Endometrial microvascular endothelial cells (primary cell): ENCODE data around the gene ANKRD30B. TPM values are rescaled to one million over a fixed set of nuclear protein-coding genes. Genes with fewer than 3 reads are reported as not detected.
"Not testable (repeated sequence)": the region's sequence is repeated elsewhere in the genome, so short reads cannot be mapped to it uniquely, and the experiment has no call there.

Experiments used
- in situ Hi-C: cut with HindIII; loops from 2 replicates; pipeline ENCODE4 v1.10.0; 2017; ENCODE audit warnings: low sequenced_read_pairs, low pct_unique_long_range_greater_than_20kb; ENCODE audit errors: inconsistent ontology term
- total RNA-seq: library from RNA; depleted of rRNA; stranded (reverse); fragments of >200 nt; gene quantifications from one replicate; pipeline ENCODE4 v1.2.3, GENCODE V29; 2015; ENCODE audit errors: inconsistent ontology term

The ANKRD30B gene
- total RNA-seq, 1 donor from 2014 or later = not detected

- in situ Hi-C loops = not testable (repeated sequence)
Observed at GRCh38 chr18:14851533-14851932, 103.6 kb downstream of the ANKRD30B start.

- in situ Hi-C loops = not testable (repeated sequence)
Observed at GRCh38 chr18:14855634-14856033, 107.7 kb downstream of the ANKRD30B start.

- in situ Hi-C loops = not testable (repeated sequence)
Observed at GRCh38 chr18:14856256-14856655, 108.3 kb downstream of the ANKRD30B start.

GRCh38 chr18:14858514-14858913 lies 110.5 kb downstream of the ANKRD30B start:
- in situ Hi-C loops = not testable (repeated sequence)

- in situ Hi-C loops = not testable (repeated sequence)
Observed at GRCh38 chr18:14859995-14860394, 112.0 kb downstream of the ANKRD30B start.

- in situ Hi-C loops = not testable (repeated sequence)
Observed at GRCh38 chr18:14866426-14866825, 118.5 kb downstream of the ANKRD30B start.

GRCh38 chr18:14867988-14868387 lies 120.0 kb downstream of the ANKRD30B start:
- in situ Hi-C loops = not testable (repeated sequence)

- in situ Hi-C loops = not testable (repeated sequence)
Observed at GRCh38 chr18:14868825-14869224, 120.9 kb downstream of the ANKRD30B start.

GRCh38 chr18:14878826-14879225 lies 130.9 kb downstream of the ANKRD30B start:
- in situ Hi-C loops = not testable (repeated sequence)

- in situ Hi-C loops = no loop called here
Observed at GRCh38 chr18:14900435-14900834, 152.5 kb downstream of the ANKRD30B start.

Other genes starting within 250 kb of the ANKRD30B start
- gene POTEC, start 204.6 kb upstream of the ANKRD30B start, total RNA-seq = not detected